Measurements from ENCODE around the gene AOX1. TPM values are rescaled to one million over a fixed set of nuclear protein-coding genes. Genes with fewer than 3 reads are reported as not detected.
"Not testable (repeated sequence)": the region's sequence is repeated elsewhere in the genome, so short reads cannot be mapped to it uniquely, and the experiment has no call there.

Gene AOX1
- total RNA-seq, 1 donor from 2014 or later = 3.8 TPM

DNA sequence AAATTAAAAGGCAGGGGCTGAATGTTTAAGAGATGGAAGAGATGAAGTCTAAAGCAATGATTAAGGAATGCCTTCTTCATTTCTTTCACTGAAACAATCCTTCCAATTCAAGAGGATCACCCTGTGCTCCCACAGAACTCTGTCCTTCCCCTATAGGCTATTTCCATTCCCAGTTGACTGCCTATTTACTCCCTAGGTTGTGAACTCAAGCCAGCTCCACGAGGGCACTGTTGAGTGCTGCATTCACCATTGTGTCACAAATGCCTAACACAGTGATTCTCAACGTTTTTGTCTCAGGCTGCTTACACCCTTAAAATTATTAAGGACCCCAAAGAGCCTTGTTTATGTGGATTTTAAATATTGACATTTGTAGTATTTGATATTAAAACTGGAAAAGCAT, 112.4 kb downstream of the AOX1 start:
- DNase-seq (ENCODE audit: extremely low read depth, low read depth, low spot score) = no peak

DNA sequence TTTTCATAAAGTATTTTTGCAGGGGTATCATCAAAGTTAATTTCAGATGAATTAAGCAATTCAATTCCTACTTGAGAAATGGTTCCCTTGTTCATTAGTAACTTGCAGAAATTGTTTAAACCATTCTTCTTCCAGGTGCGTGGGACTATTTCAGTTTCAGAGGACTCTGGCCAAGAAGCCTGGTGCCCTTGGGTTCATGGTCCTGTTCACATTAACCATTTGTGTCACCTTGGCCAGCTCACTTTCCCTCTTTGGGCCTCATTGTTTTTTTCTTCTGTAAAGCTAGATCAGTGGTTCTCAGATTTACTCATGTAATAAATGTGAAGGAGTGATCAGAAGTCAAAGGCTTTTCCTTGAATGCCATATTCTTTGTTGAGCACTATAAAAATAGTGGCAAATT, 113.5 kb downstream of the AOX1 start:
- DNase-seq (ENCODE audit: extremely low read depth, low read depth, low spot score) = no peak

DNA sequence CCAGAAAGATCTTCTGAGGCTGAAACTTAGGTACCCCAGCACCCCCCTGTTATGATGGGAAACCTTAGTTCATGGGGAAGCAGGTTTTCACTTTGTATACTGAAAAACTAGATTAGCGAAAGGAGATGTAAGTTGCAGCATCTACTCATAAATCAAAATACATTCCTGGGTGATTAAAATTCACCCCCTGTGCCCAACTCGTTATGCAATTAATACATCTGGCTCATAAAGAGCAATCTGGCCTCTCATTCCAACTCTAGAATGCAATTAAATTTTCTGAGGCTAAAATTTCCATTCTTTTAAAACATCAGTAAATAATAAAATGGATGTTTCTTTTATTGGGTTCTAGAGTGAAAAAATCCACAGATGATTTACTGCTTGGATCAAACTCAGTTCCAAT, 115.0 kb downstream of the AOX1 start:
- no peak for DNase-seq (ENCODE audit: extremely low read depth, low read depth, low spot score)

DNA sequence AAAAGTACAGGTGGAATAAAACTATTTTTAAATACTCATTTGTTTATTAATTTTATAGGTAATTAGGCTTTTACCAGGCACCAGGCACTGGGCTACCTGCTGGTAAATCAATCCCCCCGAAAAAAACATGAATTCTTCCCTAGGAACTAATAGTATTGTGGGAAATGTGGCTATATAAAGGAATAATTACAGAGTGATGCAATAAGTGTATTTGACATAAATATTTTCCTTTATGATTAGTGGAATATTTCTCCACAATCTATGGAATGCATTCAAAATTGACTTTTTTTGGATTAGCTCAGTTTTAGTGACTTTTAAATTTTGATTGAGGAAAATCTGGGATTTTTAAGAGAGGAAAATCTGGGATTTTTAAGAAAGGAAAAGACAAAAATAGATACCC, 116.2 kb downstream of the AOX1 start:
- DNase-seq (ENCODE audit: extremely low read depth, low read depth, low spot score) = no peak

DNA sequence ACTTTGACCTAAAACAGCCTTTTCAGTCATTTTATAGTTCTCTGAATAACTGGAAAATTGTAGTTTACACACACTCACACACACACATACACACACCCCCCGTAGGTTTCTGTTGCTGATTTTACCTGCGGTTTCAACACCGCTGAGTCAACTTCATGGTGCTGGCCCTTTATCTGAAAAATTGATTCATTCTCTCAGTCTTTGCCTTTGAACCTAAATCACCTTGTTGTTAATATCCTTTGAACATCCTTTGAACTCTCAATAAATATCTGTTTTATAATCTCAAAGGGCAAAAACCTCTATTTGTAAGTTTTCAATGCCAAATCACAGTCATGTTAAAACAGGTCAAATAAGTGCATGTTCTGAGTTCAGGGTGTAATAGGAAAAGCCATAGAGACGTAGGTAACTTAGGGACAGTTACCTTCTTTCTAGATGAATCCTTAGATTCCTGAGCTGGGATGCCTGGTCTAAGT, 116.9 kb downstream of the AOX1 start:
- no peak for DNase-seq (ENCODE audit: extremely low read depth, low read depth, low spot score)

DNA sequence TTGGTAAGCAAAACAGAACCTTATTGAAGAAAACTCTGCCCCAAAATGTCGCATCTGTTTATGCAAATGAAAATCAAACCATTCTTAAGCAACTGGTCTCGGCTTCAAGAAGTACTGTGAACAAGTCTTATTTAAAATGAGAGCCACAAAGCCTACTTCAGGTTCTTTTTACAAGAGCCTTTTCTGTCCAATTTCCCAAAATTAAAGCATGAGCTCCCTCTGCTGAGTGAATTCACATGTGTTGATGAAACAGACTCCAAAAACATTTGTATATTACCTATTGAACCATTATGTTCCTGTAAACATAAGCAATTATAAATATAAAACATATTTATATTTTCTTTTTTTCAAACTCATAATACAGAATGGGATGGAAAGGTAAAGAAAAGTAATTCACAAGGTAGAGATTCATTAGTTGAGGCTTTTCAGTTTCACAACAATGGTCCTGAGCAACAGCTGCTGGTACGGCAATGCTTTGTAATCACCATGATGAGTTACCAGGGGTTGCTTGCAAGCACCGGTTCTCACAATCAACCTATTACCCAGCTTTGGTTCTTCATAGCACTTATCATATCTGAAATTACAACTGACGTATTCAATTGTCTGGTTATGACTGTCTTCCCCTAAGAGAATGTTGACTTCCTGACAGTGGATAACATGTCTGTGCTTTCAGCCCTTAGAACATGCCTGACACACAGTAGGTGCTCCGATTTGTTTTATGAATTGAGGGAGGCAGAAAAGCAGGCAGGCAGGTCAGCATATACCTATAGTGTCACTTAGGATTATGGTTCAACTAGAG, 117.5 kb downstream of the AOX1 start:
- peak; percentile 55 for DNase-seq (ENCODE audit: extremely low read depth, low read depth, low spot score)

DNA sequence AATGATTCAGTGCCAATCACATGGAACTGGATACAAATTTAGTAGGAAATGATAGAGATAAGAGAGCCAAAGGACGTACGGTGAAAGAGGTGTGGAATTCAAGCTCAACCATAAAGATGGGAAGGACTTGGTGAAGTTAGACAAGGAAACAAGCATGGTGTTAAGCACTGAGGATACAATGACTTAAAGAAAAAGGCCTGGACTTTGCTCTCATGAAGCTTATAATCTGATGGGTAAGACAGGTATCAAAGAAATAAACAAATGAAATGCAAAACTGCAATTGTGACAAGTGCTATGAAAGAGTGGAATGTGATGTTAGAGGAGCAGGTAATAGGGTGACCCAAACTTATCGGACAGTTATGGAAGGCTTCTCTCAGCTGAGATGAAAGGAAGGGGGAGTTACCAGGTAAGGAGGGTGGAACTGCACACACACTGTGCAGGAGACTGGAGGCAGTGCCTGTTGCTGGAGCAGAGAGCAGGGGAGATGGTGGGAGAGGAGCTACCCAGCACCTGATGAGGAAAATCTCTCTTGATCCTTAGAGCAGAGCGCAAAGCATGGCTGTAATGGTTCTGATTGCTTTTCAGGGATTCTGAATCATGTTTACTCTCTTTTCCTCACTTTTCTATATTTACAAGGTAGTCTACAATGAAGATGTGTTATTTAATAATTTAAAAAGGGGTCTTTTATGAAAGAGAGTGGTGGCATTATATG, 118.3 kb downstream of the AOX1 start:
- no peak for DNase-seq (ENCODE audit: extremely low read depth, low read depth, low spot score)

DNA sequence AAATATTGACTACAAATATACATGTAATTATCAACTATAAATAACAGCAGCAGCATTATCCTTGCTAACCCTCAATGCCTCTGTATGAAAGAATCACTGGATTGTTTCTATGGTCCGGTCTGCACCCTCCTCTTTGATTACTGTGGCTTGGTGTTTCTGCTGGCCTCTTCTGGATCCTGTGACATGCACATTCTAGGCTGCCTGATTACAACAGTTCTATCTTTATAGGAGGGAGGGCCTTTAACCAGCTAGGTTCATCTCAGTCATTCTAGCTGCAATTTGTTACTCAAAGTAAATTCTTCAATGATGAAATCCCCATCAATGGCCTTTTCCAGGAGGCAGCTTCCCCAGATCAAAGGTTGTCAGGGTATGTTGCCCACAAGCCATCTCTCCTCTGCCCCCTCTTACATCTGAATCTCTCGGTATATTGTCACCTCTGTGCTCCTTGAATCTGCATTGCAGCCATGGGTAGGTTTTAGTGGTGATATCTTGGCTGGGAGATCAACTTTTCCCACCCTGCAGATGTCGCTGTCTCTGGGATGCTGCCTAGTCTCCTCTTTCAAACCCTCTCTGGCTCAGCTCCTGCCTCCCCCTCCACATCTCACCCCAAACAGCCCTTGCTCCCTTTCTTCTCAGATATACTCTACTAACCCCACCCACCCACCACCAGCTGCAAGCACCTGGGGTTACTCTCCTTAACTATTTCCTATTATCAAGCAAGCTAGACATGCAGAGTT, 119.7 kb downstream of the AOX1 start:
- DNase-seq (ENCODE audit: extremely low read depth, low read depth, low spot score) = no peak

DNA sequence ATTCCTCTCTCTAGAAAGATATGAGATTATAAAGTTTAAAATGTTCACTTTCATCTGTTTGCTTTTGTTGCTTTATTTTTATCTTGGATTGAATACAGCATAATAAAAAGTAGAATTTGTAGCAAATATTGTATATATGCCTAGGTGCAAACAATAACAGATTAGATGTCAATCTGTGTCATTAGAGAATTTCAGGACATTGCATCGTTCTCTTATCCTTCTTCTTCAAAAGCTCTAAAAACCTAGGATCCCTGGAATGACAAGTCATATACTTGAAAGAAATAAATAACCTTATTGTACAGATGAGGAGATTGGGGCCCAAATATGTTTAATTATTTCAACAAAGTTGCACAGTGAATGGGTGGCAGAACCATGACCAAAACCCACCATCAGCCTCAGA, 123.1 kb downstream of the AOX1 start:
- no peak for DNase-seq (ENCODE audit: extremely low read depth, low read depth, low spot score)

DNA sequence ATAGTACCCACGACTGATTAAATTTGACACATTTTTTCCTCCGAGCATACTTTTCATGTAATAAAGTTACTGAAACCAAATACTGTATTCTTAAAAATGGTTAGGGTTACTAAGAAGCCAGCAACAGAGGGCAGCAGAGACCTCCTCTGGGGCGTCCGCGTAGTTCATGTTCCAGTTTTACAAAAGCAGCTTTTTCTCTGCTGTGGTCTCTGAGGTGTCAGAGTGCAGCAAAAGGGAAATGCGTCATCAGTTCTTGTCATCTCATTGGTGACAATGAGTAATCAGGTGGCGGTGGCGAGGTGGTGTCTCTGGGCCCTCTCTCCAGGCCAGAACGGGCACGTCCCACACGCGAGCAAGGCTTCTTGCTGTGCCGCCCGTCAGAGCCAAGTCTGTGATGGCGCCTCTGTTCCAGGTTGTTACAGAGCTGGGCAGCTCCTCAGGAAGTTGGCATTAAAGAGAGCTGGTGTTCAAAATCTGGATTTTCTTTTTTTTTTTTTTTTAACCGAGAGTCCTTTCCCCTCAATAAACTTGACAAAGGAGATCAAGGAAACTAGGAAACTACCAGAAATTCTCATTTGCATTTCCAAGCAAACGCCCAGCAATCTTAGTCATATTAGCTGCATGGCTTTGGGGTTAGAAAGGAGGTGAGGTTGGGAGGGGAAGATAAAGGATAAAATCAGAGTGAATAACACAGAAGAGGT, 127.3 kb downstream of the AOX1 start:
- peak; percentile 89 for DNase-seq (ENCODE audit: extremely low read depth, low read depth, low spot score)

DNA sequence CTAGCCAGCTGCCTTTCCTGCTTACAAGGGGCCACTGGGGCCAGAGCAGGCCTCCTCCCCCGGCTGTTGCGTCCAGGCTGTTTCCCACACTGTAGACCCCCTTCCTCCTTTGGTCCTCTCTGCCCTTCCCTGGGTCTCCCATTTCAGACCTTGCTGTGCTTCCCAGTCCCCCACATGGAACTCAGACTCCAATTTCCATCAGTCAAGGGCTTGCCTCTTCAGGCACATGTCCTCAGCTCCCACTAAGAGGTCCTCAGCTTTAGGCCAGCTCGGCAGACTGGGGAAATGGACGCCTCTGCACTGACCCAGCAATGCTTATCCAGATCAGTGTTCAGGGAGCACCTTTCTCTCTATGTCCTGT, 127.9 kb downstream of the AOX1 start:
- no peak for DNase-seq (ENCODE audit: extremely low read depth, low read depth, low spot score)

DNA sequence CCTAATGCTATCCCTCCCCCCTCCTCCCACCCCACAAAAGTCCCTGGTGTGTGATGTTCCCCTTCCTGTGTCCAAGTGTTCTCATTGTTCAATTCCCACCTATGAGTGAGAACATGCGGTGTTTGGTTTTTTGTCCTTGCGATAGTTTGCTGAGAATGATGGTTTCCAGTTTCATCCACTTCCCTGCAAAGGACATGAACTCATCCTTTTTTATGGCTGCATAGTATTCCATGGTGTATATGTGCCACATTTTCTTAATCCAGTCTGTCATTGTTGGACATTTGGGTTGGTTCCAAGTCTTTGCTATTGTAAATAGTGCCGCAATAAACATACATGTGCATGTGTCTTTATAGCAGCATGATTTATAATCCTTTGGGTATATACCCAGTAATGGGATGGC, 129.2 kb downstream of the AOX1 start:
- DNase-seq (ENCODE audit: extremely low read depth, low read depth, low spot score) = not testable (repeated sequence)

DNA sequence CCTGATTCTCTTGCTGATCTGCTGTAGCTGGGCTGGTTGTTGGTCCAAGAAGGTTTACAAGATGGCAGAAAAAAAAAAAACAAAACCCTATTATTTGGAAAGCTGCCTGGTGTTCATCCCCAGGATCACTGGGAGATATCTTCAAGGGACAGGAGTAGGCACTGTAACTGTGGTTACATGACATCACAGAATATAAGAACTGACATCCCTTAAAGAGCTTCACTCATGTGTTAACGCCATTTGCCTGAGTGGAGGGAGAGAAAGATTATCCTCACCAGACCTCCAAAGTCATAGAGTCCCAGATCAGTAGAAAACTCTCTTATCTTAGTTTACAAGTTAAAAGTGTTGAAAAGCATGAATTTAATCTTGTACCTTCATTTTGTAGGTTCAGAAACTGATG, 130.6 kb downstream of the AOX1 start:
- DNase-seq (ENCODE audit: extremely low read depth, low read depth, low spot score) = no peak

Other genes with a start within 250 kb of the AOX1 start
- gene KCTD18, start 75.9 kb upstream of the AOX1 start, total RNA-seq = 13.1 and 13.2 TPM in 2 replicates
- 5.6 and 8.1 TPM in 2 replicates for gene SGO2, start 59.8 kb upstream of the AOX1 start, total RNA-seq
- 290 and 409 TPM in 2 replicates for gene BZW1, start 225.9 kb downstream of the AOX1 start, total RNA-seq